GM19099 (cell line): ENCODE measurements around the gene PTH1R.

Source experiments
- POLR2A ChIP-seq: IDR thresholded peaks from 3 replicates; pipeline ENCODE4 v1.6.1; 2011; ENCODE audit warnings: low read depth; ENCODE audit not compliant: insufficient read length; ENCODE audit errors: extremely low read depth

PTH1R gene

GRCh38 chr3:46881596-46882376, 4.3 kb downstream of the PTH1R start:
- TF ChIP-seq POLR2A: no peak

DNA sequence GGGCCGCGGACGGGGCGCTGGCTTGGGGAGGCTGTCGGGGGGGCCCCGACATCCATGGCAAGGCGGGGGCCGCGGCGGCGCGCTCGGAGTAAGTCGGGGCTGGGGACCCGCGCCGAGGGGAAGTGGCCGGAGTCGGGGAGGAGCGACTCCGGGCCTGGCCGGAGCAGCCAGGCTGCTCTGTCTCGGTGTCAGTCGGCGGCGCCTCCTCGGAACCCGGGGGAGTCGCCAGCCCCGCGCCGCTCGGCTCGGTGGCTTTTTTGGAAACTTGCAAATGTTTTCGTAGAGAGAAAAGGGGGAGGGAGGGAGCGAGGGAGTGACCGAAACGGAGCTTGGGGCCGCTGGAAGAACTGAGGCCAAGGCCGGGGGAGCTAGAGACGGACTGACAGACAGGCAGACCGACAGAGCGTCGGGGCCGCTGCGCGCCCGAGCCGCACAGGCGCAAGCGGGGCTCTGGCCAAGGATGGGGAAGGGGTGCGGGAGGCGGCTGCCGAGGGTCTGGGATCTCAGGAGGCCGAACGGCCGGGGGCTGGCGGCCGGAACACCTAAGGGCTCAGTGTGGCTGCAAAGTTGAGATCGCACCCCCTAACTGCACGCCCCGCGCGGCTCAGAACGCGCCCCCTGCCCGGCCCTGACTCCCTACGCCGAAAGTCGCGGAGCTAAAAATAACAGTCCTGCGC, 5.0 kb downstream of the PTH1R start:
- TF ChIP-seq POLR2A: no peak

- no peak for TF ChIP-seq POLR2A
These were observed 5.7 kb downstream of the PTH1R start for GRCh38 chr3:46883054-46883829.

- no peak for TF ChIP-seq POLR2A
These were observed 6.3 kb downstream of the PTH1R start for GRCh38 chr3:46883830-46884185.

- TF ChIP-seq POLR2A: no peak
These were observed 6.9 kb downstream of the PTH1R start for GRCh38 chr3:46884427-46884826.

GRCh38 chr3:46884929-46885328, 7.4 kb downstream of the PTH1R start:
- TF ChIP-seq POLR2A: no peak

DNA sequence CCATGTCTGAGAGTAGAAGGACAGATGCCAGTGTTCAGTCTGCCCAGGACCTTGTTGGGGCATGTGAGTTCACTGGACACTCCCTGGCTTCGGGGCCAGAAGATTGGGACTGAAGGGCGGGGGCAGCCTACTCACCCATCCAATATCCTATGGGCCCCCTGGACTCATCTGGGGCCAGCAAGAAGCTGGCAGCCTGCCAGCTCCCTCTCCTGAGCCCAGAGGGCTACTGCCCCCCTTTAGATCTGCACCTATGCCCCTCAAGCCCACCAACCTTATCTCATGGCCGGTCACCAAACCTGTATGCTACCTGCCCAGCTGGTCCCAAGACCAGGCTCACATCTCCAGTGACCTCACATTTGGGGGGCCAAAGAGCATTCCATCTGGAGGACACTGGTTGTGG, 8.1 kb downstream of the PTH1R start:
- TF ChIP-seq POLR2A: no peak

DNA sequence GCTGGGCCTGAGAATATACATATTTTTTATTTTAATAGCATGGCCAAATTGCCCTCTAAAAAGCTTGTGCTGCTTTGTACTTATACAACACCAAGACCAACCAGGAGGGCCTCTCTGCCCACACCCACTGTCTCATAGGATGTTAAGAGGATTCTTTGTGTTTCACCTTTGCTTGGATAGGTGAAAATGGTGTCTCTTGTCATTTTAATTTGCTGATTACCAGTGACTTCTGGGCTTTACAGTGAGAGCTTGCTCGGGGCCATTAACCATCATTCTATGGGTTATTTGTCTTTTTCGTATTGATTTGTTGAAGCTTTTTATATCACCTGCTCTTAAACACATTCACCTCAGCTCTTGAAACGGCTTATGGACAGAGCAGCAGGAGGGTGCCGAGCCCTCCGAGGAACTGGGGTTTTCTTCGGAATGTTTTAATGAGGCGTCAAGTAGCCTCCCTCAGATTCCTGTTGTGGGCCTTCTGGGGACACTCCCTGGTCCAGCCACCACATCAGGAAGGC, 10.5 kb downstream of the PTH1R start:
- TF ChIP-seq POLR2A: no peak

DNA sequence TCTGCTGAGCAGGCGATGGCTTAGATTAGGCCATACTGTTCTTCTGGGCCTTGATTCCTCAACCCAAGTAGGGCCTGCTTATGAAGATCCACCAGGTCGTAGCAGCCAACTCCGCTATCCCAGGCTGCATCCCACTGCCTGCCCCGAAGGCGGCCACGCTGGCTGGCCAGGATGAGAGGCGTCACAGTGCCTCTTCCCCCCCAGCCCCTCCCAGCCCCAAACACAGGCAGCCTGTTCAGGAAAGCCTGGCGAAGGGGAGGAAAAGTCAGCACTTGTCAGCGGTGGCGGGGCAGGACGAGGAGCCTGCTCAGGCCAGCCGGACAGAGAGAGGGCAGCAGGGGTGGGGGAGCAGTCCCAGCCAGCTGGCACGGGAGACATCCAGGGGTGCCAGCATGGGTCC, 11.2 kb downstream of the PTH1R start:
- no peak for TF ChIP-seq POLR2A

DNA sequence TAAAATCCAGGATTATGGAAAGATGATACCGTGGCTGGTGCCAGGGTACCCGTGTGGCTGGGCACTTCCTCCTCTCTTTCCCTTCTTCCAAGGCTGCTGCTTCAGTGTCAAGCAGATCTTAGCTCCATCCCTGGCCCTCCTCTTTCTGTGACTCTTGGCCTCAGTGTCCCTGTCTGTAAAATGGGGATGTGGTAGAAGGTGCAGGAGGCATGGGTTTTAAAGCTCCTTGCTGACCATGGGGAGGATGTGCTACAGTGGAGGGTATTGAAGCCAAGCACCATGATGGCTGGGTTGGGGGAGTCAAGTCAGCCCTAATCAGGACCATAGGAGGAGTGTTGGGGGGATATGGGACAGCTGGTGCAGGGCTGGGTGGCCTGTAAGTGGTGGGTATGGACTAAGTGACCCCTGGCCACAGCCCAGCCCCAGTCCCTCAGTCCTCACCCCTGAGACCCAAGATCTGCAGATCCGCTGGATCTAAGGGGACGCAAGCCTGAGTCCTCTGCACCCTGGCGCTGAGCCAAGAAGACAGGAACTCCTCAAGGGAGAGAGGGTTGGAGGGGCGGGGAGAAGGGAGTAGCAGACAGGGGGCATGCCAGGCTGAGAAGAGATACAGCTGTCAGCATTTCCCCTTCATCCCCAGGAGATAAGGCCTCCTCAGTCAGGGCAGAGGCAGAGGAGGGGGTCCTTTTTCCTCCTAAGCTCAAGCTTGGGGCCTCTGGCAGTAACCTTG, 12.0 kb downstream of the PTH1R start:
- TF ChIP-seq POLR2A: no peak

GRCh38 chr3:46890132-46890531, 12.6 kb downstream of the PTH1R start:
- TF ChIP-seq POLR2A: no peak

DNA sequence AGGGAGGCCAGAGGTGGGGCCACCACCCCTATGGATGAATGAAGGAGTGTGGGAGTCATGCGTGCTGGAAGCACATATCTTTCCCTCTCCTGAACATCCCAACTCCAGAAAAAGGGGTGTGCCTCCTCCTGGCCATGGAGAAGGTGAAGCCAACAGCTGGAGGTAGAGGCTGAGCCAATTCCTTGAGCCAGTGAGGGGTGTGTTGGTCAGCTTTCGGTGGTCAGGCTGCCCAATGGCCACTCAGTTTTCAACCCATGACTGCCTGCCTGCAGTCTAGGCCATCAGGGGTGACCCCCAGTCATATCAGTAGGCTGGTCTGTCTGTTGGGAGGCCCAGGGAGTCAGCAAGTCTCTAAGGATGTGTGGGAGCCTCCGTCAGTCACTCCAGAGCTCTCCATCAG, 13.6 kb downstream of the PTH1R start:
- no peak for TF ChIP-seq POLR2A

DNA sequence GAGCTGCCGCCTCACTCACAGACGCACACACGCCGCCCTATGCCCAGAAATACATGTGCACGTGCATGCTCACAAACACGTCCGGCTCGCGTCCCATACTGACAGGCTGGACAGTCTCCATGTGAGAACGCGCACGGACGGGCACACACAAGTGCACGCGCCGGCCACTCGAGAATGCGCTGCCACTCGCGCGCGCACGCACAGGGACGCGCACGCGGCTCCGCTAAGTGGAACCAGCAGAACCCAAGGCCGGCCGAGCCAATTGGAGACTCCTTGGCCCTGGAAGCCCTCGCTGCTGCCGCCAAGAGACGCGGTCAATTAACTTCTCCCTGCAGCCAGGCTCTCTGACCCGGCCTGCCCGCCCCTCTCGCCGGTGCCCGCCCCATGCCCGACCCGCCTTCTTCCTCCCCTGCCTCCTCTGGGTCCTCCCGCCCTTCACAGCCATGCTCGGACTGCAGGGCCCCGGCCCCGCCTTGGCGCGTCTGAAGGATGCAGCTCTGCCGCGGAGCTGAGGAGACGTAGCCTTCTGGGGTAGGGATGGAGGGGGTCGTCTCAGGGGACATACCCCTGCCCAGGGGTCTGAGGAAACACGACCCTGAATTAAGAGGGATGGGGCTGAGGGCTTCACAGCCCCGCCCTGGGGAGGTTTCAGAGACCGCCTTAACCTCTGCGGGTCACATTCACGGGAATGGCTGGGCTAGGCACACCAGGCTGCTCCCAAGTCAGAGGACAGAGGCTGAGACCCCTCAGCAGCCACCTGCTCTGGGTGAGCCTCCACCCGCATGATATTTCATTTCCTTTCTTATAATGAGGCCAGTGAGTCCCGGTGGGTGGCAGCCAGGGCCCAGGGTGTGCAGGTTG, 15.0 kb downstream of the PTH1R start:
- no peak for TF ChIP-seq POLR2A

DNA sequence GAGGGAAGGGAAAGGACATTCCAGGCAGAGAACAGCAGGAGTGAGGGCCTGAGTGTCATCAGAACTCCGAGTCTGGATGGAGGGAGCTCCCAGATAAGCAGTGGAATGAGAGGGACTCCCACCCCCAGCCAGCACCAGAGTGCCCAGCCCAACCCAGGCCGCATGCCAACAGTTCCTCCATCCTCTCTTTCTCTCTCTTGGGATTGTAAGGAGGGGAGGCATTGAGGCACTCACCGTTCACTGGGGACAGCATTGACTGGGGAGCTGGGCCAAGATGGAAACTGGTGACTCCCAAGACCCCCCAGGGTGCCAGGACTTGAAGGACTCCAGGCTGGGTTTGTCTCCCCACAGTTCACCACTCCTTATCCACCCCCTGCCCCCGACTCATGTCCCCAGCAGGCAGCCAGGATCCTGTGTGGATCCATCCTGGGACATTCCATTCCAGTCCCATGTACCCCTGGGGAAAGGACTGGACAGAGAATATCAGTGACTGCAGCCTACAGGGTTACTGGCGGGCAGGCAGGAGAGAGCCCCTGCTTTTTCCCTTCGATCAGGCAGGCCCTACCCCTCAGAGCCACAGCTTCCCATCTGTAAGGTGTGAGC, 15.7 kb downstream of the PTH1R start:
- TF ChIP-seq POLR2A: no peak

GRCh38 chr3:46893763-46894162, 16.2 kb downstream of the PTH1R start:
- TF ChIP-seq POLR2A: no peak
